HG02759 (cell line): ENCODE results near the gene U2SURP.
"Not testable (repeated sequence)": the region's sequence is repeated elsewhere in the genome, so short reads cannot be mapped to it uniquely, and the experiment has no call there.

Experiments used
- ATAC-seq: cut with Tn5 transposase; IDR thresholded peaks from one replicate; pipeline ENCODE4 v1.9.1; 2021; ENCODE audit warnings: mild to moderate bottlenecking, moderate library complexity; ENCODE audit not compliant: unreplicated experiment

Gene U2SURP

GRCh38 chr3:143070977-143071551, 69.7 kb downstream of the U2SURP start:
- ATAC-seq: no peak

GRCh38 chr3:143071776-143072175, 70.4 kb downstream of the U2SURP start:
- ATAC-seq: no peak

- ATAC-seq: not testable (repeated sequence)
Measured at GRCh38 chr3:143072298-143073020, 71.1 kb downstream of the U2SURP start.

GRCh38 chr3:143073541-143073940, 72.2 kb downstream of the U2SURP start:
- ATAC-seq: not testable (repeated sequence)

GRCh38 chr3:143073983-143074382, 72.6 kb downstream of the U2SURP start:
- not testable (repeated sequence) for ATAC-seq

- no peak for ATAC-seq
Measured at GRCh38 chr3:143078883-143079282, 77.5 kb downstream of the U2SURP start.

GRCh38 chr3:143080196-143080595, 78.8 kb downstream of the U2SURP start:
- ATAC-seq: no peak

- ATAC-seq: no peak
Measured at GRCh38 chr3:143081365-143081764, 80.0 kb downstream of the U2SURP start.

- ATAC-seq: peak; percentile 78
Measured at GRCh38 chr3:143081844-143082778, 80.7 kb downstream of the U2SURP start.

- no peak for ATAC-seq
Measured at GRCh38 chr3:143083781-143084180, 82.4 kb downstream of the U2SURP start.

- ATAC-seq: peak; percentile 51
Measured at GRCh38 chr3:143084856-143085731, 83.7 kb downstream of the U2SURP start.

GRCh38 chr3:143088835-143089234, 87.5 kb downstream of the U2SURP start:
- no peak for ATAC-seq

GRCh38 chr3:143089965-143090364, 88.6 kb downstream of the U2SURP start:
- no peak for ATAC-seq

GRCh38 chr3:143090486-143090885, 89.1 kb downstream of the U2SURP start:
- ATAC-seq: no peak

GRCh38 chr3:143090976-143091837, 89.8 kb downstream of the U2SURP start:
- no peak for ATAC-seq

GRCh38 chr3:143092191-143092590, 90.8 kb downstream of the U2SURP start:
- no peak for ATAC-seq

GRCh38 chr3:143095813-143096212, 94.4 kb downstream of the U2SURP start:
- ATAC-seq: no peak

GRCh38 chr3:143098032-143098764, 96.8 kb downstream of the U2SURP start:
- ATAC-seq: no peak

- ATAC-seq: no peak
Measured at GRCh38 chr3:143099210-143099609, 97.8 kb downstream of the U2SURP start.
